Glomerular endothelial cell (primary cell): ENCODE data around the gene CSN1S1. TPM values are rescaled to one million over a fixed set of nuclear protein-coding genes. Genes with fewer than 3 reads are reported as not detected.
"Not testable (repeated sequence)": the region's sequence is repeated elsewhere in the genome, so short reads cannot be mapped to it uniquely, and the experiment has no call there.

ENCODE experiments used
- DNase-seq: peaks from one replicate; pipeline ENCODE4 v3.0.0-alpha.2; 2011; ENCODE audit warnings: low read depth, low spot score; ENCODE audit errors: extremely low read depth
- total RNA-seq: library from RNA; depleted of rRNA; stranded (reverse); fragments of >200 nt; gene quantifications from 2 replicates; pipeline ENCODE4 v1.2.3, GENCODE V29; 2015

CSN1S1 gene, protein sequence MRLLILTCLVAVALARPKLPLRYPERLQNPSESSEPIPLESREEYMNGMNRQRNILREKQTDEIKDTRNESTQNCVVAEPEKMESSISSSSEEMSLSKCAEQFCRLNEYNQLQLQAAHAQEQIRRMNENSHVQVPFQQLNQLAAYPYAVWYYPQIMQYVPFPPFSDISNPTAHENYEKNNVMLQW
- total RNA-seq, result not detected in 2 replicates

DNA sequence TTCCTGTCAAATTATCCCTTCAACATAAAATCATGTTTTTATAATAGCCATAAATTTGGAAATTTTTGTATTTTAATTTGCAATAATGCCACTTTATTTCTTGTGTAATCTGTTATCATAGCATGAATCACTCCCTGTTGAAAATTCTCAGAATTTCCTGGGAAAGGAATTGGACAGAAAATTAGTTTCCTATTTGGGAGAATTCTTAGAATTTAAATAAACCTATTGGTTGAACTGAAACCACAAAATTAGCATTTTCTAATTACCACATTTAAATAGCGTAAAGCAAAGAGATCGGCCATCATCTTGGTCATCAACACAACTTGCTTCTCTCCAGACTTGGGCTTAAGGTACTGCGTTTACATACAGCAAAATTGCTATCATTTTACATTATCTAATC lies at the start of gene CSN1S1:
TSS of gene CSN1S1 (plus strand) at position 301 of the 400 bp plus-strand sequence. CDS start 1,488 bp downstream, outside the sequence.
- no peak for DNase-seq

DNA sequence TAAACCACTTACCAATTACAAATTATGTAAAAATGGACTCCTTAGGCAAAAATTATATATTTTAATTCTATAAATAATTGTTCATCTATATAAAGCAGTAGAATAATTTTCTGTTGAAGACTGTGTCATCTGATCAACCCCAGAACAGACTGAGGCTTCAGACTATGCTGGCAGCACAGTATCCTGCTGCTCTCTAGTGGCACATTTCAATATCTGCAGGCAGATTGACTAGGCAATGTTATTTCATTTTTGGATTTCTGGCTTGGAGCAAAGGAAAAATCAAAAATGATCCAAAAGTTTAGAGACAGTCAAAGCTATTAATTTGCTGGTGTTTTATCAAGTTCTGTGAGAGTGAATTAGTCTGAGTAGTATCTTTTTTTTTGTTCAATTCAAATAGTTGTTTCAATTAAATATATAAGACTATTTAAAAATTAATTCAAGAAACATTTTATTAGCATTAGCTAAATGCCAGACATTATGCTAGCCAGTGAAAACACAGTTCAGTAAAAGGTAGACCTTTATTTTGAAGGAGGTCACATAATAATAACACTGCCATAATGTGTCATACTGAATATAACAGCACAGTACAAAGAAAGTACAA lies 49.6 kb upstream of the CSN1S1 start:
- peak; percentile 39 for DNase-seq

DNA sequence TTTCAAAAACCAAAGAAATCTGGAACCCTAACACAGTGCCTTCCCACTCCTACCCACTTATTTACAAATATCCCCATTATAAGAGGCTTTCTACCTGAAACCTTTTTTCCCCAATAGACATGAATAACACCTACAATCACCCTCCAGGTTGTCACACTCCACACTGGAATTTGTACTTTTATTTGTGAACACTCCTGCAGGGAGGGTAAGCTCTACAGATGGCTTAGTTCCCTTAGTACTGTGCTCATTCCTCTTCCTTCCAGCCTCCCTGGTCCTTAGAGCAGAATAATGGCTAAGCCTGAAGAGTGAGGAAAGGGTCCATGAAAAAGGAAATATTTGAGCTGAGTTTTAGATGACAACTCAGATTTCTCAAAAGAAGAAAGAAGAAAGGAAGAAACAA lies 48.7 kb upstream of the CSN1S1 start:
- no peak for DNase-seq

DNA sequence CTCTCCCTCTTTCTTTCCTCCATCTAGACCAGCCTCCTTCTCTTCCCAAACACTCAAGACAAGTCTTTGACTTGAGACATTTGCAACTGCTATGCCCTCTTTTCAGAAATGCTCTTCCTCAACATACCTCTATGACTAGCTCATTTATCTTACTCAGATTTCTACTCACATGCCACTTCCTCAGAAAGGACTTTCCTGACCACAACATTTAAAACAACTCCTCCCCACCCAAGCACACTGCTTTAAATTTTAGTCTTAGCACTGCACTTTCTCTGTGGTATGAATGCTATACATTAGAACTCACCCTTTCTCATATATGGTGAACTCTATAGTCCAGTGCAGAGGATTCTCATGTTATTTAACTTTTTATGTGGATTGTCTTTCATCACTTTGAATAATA lies 42.5 kb upstream of the CSN1S1 start:
- no peak for DNase-seq

DNA sequence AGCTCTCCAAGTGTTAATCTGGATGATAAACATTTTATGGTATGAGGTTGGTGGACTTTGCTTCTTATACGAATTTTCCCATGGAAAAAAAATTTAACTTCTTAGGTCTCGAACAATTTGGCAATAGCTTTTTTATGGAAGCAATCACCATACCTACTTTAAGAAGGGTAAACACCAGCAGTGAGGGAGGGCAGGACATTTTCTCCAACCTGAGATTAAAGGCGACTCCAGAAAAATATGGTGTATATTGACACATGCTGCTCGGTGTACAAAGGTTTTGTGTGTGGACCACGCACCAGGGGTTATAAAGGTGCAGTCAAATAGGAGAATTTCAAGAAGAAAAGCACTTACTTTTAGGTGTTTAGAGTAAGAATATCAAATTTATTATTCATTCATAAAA lies 36.7 kb upstream of the CSN1S1 start:
- no peak for DNase-seq

DNA sequence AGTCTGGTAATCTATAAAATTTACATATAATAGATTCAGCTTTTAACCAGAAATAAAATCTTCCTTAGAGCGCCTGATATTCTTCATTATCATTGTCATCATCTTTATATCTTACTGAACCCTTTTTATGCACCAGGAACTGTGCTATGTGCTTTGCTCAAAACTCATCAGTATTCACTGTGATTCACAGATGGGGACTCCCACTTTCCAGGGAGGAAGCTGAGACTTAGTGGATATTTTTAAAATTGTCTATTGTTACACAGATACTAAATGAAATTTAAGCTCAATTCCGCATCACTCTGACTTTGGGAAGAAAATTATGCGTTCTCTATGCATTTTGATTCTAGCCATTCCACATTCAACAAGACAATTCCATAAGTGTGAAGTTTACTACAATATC lies 36.1 kb upstream of the CSN1S1 start:
- no peak for DNase-seq

DNA sequence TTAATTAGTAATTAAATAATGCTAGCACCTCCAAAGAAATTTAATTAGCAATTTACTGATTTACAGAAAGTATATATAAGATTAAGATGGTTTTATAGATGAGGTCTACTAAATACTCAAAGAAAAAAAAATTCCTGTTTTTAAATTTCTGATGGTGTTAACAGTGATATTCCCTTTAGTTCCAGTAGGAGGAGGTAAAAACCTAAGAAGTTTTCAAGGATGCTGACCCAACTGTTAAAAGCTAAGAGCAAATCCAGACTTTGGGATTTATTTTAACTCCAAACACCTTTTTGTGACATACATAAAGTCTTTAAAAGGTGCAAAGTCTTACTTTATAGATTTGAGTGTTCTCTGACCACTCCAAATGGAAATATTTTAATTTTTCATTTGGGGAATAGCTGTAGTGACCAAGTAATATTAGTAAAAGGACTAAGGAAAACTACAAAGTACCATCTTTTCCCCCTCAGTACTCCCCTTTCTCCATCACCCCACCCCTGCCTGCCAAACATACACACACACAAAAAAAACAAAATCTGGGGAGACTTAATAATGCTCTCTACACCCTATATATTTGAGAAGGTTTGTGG lies 34.2 kb upstream of the CSN1S1 start:
- no peak for DNase-seq

DNA sequence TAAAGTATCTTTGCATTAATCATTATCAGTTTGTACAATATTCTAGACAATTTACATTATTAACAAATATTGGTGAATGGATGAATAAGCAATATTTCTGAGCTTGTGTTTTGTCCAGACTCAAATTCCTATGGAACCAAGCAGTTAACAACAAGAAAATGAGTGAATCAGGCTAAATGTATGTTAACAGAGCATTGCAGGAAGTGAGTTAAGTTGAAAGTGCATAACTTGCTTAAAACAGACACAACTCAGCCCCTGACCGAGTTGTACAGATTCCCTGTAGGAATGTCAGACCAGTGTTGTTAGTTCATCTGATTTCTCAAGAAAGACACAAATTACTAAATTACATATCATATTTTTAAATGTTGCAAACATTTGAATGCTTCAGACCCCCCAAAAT lies 23.7 kb upstream of the CSN1S1 start:
- no peak for DNase-seq

DNA sequence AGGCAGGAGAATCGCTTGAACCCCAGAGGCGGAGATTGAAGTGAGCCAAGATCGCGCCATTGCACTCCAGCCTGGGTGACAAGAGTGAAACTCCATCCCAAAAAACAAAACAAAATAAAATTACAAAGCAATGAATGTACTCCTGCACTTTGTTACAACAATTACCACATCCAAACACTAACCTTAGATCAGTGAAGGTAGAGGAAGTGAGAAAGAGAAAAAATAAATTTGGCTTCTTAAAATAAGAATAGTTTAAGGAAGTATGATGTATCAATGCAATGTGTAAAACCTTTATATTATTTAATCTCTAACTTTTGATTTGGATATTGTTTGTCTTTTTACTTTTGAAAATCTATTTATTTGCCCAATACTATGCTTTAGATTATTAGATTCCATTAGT lies 21.7 kb upstream of the CSN1S1 start:
- no peak for DNase-seq

DNA sequence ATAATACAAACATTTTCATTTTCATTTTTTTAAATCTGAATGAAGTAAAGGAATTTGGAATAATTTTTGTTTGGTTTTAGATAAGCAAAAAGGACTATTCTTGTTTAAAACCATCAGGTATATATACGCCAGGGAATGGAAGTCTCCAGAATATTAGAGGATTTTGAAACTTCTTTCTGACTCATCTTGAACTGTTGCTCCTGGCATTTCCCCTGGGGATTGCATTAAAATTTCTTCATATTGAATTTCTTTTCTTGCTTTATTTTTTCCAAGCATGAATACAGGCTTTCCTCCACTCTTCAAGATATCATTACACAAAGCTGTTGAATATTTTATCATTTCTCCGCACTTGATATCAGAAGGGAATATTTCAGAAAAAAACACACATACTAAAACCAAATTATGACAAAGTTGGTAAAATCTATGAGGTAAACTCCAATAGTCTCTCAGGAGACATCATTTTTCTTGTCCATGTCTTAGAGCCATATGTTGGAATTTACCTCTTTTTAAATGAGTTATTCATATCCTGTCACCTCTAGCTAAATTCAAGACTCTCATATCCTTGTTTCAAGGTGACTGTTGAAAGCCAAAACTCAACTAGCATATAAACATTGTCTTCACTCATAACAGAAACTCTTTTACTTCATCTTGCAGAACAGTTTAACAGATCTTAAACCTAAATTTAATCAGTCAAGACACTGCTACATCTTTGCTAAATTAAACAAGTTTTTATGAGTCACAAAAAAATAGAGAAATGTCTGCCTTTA lies 20.7 kb upstream of the CSN1S1 start:
- DNase-seq, result no peak

DNA sequence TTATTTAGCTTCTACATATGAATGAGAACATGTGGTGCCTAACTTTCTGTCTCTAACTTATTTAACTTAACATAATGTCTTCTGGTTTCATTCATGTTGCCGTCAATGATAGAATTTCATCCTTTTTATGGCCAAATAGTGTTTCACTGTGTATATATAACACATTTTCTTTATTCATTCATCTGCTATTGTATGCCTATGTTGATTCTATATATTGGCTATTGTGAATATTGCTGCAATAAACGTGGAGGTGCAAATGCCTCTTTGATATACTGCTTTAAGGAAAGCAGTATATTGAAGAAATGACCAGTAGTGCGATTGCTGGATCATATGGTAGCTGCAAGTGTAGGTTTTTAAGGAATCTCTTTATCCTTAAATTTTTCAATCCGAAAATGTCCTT lies 10.0 kb upstream of the CSN1S1 start:
- no peak for DNase-seq

DNA sequence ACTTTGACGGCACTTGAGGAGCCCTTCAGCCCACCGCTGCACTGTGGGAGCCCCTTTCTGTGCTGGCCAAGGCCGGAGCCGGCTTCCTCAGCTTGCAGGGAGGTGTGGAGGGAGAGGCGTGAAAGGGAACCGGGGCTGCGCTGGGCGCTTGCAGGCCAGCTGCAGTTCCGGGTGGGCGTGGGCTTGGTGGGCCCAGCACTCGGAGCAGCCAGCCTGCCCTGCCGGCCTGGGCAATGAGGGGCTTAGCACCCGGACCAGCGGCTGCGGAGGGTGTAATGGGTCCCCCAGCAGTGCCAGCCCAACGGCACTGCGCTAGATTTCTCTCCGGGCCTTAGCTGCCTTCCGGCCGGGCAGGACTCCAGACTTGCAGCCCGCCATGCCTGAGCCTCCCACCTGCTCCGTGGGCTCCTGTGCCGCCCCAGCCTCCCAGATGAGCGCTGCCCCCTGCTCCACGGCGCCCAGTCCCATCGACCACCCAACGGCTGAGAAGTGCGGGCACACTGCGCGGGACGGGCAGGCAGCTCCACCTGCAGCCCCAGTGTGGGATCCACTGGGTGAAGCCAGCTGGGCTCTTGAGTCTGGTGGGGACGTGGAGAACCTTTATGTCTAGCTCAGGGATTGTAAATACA lies 7.0 kb upstream of the CSN1S1 start:
- not testable (repeated sequence) for DNase-seq

DNA sequence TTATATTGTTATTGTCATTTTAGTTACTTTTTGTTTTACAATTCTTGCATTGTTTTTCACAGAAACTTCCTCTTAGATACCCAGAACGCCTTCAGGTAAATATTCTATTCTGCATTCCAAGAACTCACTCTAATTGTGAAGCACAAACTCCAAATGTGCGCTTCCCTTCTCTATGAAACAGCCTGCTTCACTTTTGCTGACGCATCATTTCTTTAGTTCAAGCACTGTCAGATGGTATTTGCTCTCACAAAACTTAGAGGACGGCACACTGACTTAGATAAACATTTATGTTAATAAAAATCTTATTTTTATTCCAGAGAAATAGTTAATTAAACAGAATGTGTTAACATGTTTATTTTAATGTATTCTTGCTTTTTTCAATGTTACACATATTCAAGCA lies 3.3 kb downstream of the CSN1S1 start:
- DNase-seq, result no peak

DNA sequence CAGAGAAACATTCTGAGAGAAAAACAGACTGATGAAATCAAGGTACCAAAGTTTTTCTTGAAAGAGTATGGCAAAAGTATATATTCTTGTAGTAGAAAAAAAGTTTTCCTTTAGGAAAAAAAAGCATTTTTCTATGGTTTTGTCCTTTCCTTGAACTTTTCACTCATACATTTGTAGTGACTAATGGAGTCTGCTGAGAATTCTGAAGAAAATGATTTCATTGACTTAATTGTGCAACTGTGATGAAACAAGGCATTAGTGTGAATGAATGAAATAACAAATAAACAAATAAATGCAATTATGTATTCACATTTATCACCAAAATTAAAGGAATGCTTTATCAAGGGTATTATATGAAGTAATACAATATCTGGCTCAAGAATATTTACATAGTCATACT lies 5.7 kb downstream of the CSN1S1 start:
- DNase-seq, result no peak

DNA sequence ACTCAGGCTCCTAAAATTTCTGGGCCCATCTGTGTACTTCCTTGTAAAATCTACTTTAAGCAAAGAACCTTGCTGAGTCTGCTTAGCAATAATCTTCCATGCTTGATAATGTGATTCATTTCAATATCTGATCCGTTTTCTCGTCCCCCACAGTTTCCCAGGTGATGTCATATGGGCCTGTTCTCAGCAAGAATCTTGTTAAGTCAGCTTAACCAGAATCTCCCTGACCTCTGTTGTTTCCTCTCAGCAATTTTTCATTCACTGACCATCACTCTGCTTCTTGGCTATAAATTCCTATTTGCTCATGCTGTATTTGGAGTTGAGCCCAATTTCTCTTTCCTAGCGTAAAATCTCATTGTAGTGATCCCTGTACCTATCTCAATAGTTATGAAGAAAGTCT lies 20.7 kb downstream of the CSN1S1 start:
- DNase-seq, result no peak

DNA sequence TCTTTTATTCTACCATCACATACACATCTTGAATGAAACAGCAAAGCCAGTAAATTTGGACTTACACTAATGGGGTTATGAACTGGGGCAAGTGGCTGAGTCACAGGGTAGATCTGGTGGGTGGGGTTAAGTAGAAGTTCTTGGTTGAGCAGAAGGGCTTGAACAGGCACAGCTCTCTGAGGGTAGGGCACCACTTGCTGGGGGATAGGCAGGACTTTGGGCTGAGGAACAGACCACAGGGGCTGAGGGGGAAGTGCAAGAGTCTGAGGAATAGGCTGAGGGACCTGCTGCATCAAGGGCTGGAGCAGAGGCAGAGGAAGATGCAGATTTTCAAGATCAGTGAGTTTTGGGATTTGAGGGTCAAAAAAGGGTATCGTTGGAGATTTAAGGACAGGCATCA lies 26.3 kb downstream of the CSN1S1 start:
- no peak for DNase-seq

DNA sequence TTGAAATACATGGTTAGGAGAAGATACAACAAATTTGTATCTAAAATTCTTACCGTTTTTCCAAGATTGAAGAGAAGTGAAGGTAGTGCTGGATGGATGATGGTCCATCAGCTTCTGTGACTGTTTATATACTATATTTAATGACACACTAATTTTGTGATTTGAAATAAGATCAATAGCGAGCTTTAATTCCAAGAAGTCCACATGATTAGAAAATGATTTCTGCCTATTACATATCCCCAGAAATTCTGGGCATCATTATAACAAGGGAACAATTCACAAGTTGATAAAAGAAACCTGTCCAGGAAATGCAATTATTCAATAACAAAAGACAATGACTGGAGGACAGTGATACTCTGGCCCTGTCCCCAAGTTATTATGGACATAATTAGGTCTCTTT lies 34.8 kb downstream of the CSN1S1 start, which contains the start of gene CSN2:
TSS of gene CSN2 (minus strand) at position 101 of the 400 bp plus-strand sequence. CDS start 4,733 bp downstream, outside the sequence.
- DNase-seq, result no peak

DNA sequence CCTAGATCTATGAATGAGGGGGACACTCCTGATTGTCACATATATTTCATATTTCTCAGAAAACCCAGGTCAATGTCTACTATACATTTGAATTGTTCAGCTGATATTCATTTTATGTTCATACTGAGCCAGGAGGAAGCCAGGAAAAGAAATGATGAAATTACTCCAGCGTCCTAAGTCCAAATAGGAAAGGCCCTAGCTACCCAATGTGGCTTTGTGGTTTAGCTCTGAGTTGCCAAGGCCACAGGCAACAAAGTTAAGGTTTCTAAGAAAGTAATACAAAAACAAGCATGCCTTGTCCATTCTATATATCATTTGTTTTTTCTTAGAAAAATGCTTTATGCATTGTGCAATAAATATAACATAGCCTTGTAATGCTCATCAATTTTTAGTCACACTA lies 39.2 kb downstream of the CSN1S1 start:
- no peak for DNase-seq

DNA sequence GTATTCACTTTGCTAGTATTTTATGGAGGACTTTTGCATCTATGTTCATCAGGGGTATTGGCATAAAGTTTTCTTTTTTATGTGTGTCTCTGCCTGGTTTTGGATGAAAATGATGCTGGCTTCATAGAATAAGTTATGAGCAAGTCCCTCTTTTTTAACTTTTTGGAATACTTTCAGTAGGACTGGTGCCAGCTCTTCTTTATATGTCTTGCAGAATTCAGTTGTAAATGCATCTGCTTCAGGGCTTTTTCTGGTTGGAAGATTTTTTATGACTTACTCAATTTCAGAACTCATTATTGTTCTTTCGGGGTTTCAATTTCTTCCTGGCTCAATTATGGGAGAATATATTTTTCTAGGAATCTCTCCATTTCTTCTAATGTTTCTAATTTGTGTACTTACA lies 43.8 kb downstream of the CSN1S1 start:
- no peak for DNase-seq

DNA sequence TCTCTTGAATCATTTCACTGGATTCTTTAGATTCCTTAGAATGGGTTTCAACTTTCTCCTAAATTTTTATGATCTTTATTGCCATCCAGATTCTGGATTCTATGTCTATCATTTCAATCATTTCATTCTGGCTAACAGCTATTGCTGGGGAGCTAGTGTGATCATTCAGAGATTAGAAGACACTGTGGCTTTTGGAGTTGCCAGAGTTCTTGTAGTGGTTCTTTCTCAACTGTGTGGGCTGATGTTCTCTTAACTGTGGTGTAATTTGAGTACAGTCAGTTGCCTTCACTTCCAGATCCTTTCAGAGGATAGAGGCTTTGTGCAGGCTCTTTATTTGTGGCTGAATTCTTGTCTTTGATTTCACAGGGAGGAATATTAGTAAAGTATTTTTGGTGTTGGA lies 46.7 kb downstream of the CSN1S1 start:
- no peak for DNase-seq

DNA sequence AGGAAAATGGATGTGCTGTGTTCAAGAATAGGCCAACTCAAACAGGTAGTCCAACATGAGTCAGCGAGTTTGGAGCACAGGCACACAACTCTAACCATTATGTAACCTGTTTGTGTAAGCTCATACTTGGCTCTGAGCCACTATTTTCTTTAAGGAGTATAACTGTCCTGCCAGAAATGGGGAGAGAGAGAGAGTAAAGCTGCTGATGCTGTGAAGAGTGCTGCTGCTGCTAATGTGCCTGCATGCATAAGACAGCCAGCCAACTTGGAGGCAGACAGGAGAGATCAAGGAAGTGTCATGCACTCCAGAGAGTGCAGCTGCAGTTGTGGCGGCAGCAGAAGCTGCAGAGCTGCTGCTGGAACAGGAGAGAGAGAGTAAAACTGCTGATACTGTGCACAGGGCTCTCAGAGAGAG lies 53.2 kb downstream of the CSN1S1 start:
- no peak for DNase-seq
